Testis (tissue), 3 donors: ENCODE results near the gene DCN. TPM values are rescaled to one million over a fixed set of nuclear protein-coding genes. Genes with fewer than 3 reads are reported as not detected.

Experiments
- DNase-seq: peaks from one replicate; pipeline ENCODE4 v3.0.0-alpha.2; 2019
- H3K27ac ChIP-seq, 2 donors: fragments of 200-600 bp; sonication (generic); one replicate each; pipeline ENCODE4 v1.5.1; 2019
- H3K27me3 ChIP-seq: fragments of 200-600 bp; sonication (generic); one replicate; pipeline ENCODE4 v1.5.1; 2019
- H3K36me3 ChIP-seq: fragments of 200-600 bp; sonication (generic); one replicate; pipeline ENCODE4 v1.5.1; 2017; ENCODE audit warnings: low read depth; ENCODE audit errors: missing control alignments
- H3K4me1 ChIP-seq: fragments of 200-600 bp; sonication (generic); one replicate; pipeline ENCODE4 v1.5.1; 2019
- H3K4me3 ChIP-seq, 2 donors: fragments of 200-600 bp; sonication (generic); one replicate each; pipeline ENCODE4 v1.5.1; 2017 to 2019
- H3K9me3 ChIP-seq: fragments of 200-600 bp; sonication (generic); one replicate; pipeline ENCODE4 v1.5.1; 2017
- CTCF ChIP-seq, 3 experiments: fragments of 450-650 bp in 2 of 3; fragments of 200-600 bp in 1 of 3; sonication (generic) in 1 of 3; IDR thresholded peaks; one replicate each; pipeline ENCODE4 v1.5.1; 2016 to 2019; ENCODE audit warnings: antibody characterized with exemption in 3 of 3, mild to moderate bottlenecking in 2 of 3, moderate library complexity in 1 of 3
- POLR2A ChIP-seq: fragments of 450-650 bp; IDR thresholded peaks from one replicate; pipeline ENCODE4 v1.6.1; 2017; ENCODE audit warnings: antibody characterized with exemption, mild to moderate bottlenecking, moderate library complexity
- WGBS, 2 donors: methylation state at CpG; one replicate each; pipeline ENCODE4 v1.1.5; 2018; 5-methylcytosine and 5-hydroxymethylcytosine counted together
- intact Hi-C: fragments of 100-400 bp; cut with DNase I; formaldehyde crosslinking; loops from one replicate; pipeline ENCODE4 v1.15.1; 2023; ENCODE audit warnings: low total_unique reads
- polyA plus RNA-seq: library from polyadenylated mRNA; stranded (reverse); fragments of 350-450 nt; fragmentation: Illumina TruSeq; extraction: RNeasy Lipid Tissue Mini Kit (QIAGEN cat#74804); gene quantifications from one replicate; pipeline ENCODE4 v1.2.3, GENCODE V29; 2014; ENCODE audit warnings: low read depth, low replicate concordance; ENCODE audit not compliant: insufficient read depth
- total RNA-seq, 2 donors: library from RNA; depleted of rRNA; stranded (reverse); fragments of >200 nt; gene quantifications; one replicate each; pipeline ENCODE4 v1.2.3, GENCODE V29; 2016

The DCN gene
- total and polyA plus RNA-seq, 3 donors from 2014 or later: 144 to 1,453 (median 329) TPM

GRCh38 chr12:91111366-91112325 lies 71.0 kb downstream of the DCN start, which contains the start of gene LUM:
LUM (minus strand) TSS chr12:91111494; CDS start chr12:91108979, 2,515 bp downstream.
- WGBS, 2 donors: 49 to 60% methylated on average over 7 of the region's 7 CpGs
- intact Hi-C loops: no loop called here

GRCh38 chr12:91110311-91110924 lies 72.2 kb downstream of the DCN start:
- Histone ChIP-seq H3K36me3 (no peaks in the 10 kb centered on the region), H3K4me1 (no peaks in the 10 kb centered on the region), H3K9me3 (no peaks in the 10 kb centered on the region), H3K27me3 (no peaks in the 10 kb centered on the region), H3K4me3 (peak overlapping the region in 1 of 2 donors; percentile 29), H3K27ac (peak overlapping the region in 1 of 2 donors; percentile 70)
- WGBS, 2 donors: 54 to 68% methylated on average over 5 of the region's 5 CpGs
- intact Hi-C loops: no loop called here
- TF ChIP-seq CTCF (IDR thresholded peaks at IDR 0.05): no peak
- no peak for TF ChIP-seq POLR2A
- no peak for DNase-seq

More at GRCh38 chr12:91111366-91112325, 71.0 kb downstream of the DCN start, which contains the start of gene LUM:
- H3K36me3 ChIP-seq: no peaks in the 10 kb centered on the region
- no peaks in the 10 kb centered on the region for H3K4me1 ChIP-seq
- TF ChIP-seq POLR2A (no peak), CTCF (IDR thresholded peaks at IDR 0.05) (no peak)
- H3K27ac ChIP-seq: peak within 1 kb of the TSS in 1 of 2 donors; percentile 70
- H3K27me3 ChIP-seq: no peaks in the 10 kb centered on the region
- no peaks in the 10 kb centered on the region for H3K9me3 ChIP-seq
- DNase-seq: peak; percentile 32
- H3K4me3 ChIP-seq: peak within 1 kb of the TSS in 1 of 2 donors; percentile 29

DNA sequence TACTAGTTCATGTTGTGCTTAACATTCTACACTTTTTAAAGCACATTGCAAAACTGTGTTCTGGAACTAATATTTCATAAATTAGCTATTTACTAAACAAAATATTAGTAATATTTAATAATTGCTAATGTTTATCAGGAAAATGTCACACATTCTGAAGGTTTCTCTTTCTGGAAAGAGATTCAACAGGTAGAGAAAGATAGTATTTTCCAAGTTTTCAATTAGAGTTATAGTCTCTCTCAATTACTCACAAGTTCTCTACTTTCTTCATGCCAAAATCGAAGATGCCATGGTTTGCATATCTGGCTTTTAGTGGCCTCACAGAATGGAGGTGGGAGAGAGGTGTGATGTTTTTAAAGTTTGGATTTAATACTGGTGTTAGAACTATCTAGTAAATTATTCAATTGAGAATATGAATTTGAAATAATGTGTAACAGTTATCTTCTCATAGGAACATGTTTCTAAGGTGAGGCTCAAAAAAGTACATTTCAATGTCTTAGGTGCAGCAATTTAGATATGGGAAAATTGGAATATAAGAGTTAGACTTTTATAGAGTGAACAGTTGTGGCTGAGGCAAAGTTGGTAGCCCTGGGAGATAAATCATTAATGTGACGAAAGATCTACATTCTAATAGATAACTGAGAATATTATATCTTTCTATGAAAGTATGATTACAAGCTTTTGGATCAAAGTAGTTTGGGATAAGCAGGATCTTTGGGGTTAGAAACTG lies 72.9 kb downstream of the DCN start:
- Histone ChIP-seq H3K27me3 (no peaks in the 10 kb centered on the region), H3K36me3 (no peaks in the 10 kb centered on the region), H3K9me3 (no peaks in the 10 kb centered on the region), H3K4me3 (no peak overlapping the region), H3K27ac (peak overlapping the region; percentile 15 to 70), H3K4me1 (no peaks in the 10 kb centered on the region)
- intact Hi-C loops: no loop called here
- TF ChIP-seq POLR2A: no peak
- no peak for TF ChIP-seq CTCF (IDR thresholded peaks at IDR 0.05)
- DNase-seq: no peak
- WGBS, 2 donors: 70 to 80% methylated on average over 2 of the region's 2 CpGs

DNA sequence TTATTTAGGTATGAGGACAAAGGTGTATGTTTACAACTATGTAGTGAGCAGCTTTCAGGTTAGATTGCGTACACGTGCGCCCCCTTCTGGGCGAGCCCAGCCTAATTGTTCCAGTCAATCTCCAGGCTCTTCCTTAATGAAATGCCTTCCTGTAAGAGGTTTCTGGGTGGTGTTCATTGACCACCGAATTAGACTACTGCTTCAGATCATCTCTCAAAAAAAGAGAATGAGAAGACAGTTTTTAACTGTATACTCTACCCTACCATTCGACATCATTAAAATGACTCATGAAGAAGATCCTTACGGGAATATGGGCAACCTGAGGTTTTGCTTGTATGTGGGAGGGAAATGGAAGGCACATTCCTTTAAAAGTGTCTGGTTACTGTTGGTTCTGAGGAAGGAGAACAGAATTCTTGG lies 73.5 kb downstream of the DCN start:
- DNase-seq: peak; percentile 90
- no peaks in the 10 kb centered on the region for H3K9me3 ChIP-seq
- H3K4me1 ChIP-seq: no peaks in the 10 kb centered on the region
- H3K27me3 ChIP-seq: no peaks in the 10 kb centered on the region
- no peak overlapping the region for H3K4me3 ChIP-seq
- TF ChIP-seq CTCF (IDR thresholded peaks at IDR 0.05): peak; percentile 24 to 66 (median 65)
- TF ChIP-seq POLR2A: no peak
- H3K27ac ChIP-seq: peak overlapping the region; percentile 15 to 70
- H3K36me3 ChIP-seq: no peaks in the 10 kb centered on the region
- intact Hi-C loops: no loop called here
- 25 to 26% methylated on average over 7 of the region's 7 CpGs for WGBS, 2 donors
